OCI-LY7 (cell line): ENCODE data around the gene PIEZO2.

Source experiments
- CTCF ChIP-seq: fragments of 200-600 bp; sonication (generic); conservative IDR thresholded peaks from 2 replicates; pipeline ENCODE4 v1.5.1; 2014; ENCODE audit warnings: mild to moderate bottlenecking, antibody characterized with exemption, low read length, moderate library complexity, mixed read lengths
- EZH2phosphoT487 ChIP-seq: fragments of 200-600 bp; sonication (generic); IDR thresholded peaks from 2 replicates; pipeline ENCODE4 v1.6.1; 2018; ENCODE audit warnings: low read depth, borderline replicate concordance, mild to moderate bottlenecking, mixed run types, antibody characterized with exemption, low read length, moderate library complexity, mixed read lengths

- no peak for TF ChIP-seq CTCF
- no peak for TF ChIP-seq EZH2phosphoT487
Observed at GRCh38 chr18:11175266-11175979, 26.1 kb upstream of the PIEZO2 start.
